ENCODE data around the gene DISC1.
"Not testable (repeated sequence)": the region's sequence is repeated elsewhere in the genome, so short reads cannot be mapped to it uniquely, and the experiment has no call there.

Gene DISC1

GRCh38 chr1:231763456-231763855, 136.9 kb downstream of the DISC1 start:
- H3K4me3 ChIP-seq (ENCODE audit: low read length in 2 of 2): no peak overlapping the region
- H2AK5ac ChIP-seq (ENCODE audit: low read depth, low read length): no peak overlapping the region
- H3K14ac ChIP-seq (ENCODE audit: low read length): no peak overlapping the region
- no peak overlapping the region for H4K91ac ChIP-seq (ENCODE audit: low read depth, low read length, poor library complexity)
- no peak for DNase-seq (ENCODE audit: low spot score)
- H2BK5ac ChIP-seq (ENCODE audit: low read length): no peak overlapping the region
- H3K18ac ChIP-seq (ENCODE audit: low read length): no peak overlapping the region
- no peaks in the 10 kb centered on the region for H3K9me3 ChIP-seq (replicated peaks in 1 of 2; ENCODE audit: control insufficient read depth in 2 of 2, insufficient read depth in 1 of 2, low read depth in 1 of 2, low read length in 2 of 2)
- no peaks in the 10 kb centered on the region for H3K36me3 ChIP-seq (replicated peaks in 1 of 2; ENCODE audit: control insufficient read depth in 2 of 2, insufficient read depth in 2 of 2, low read length in 2 of 2)
- no peaks in the 10 kb centered on the region for H3K79me1 ChIP-seq (ENCODE audit: low read depth, low read length)
- H4K8ac ChIP-seq (ENCODE audit: low read depth, low read length): no peak overlapping the region
- H2BK12ac ChIP-seq (ENCODE audit: low read length): no peak overlapping the region
- H3K4me1 ChIP-seq (ENCODE audit: control insufficient read depth in 2 of 2, insufficient read depth in 1 of 2, low read depth in 1 of 2, low read length in 2 of 2): no peaks in the 10 kb centered on the region
- no peak overlapping the region for H3K27ac ChIP-seq (replicated peaks; ENCODE audit: low read length)
- H3K4ac ChIP-seq (ENCODE audit: low read length): no peak overlapping the region
- H2BK15ac ChIP-seq (ENCODE audit: low read length): no peak overlapping the region
- no peak overlapping the region for H2AFZ ChIP-seq (ENCODE audit: low read length)
- H3K27me3 ChIP-seq (ENCODE audit: control insufficient read depth in 3 of 3, insufficient read depth in 3 of 3, low read depth in 1 of 3, low read length in 3 of 3): no peaks in the 10 kb centered on the region
- no peak overlapping the region for H3K4me2 ChIP-seq (ENCODE audit: insufficient read depth, low read length, poor library complexity, severe bottlenecking)
- WGBS, 2 donors (ENCODE audit: extremely low coverage in 2 of 2, insufficient read length in 2 of 2, insufficient replicate concordance in 1 of 2): no CpG with 5 or more reads among the region's 2 CpGs
- no peak overlapping the region for H3K23ac ChIP-seq (ENCODE audit: low read depth, low read length, poor library complexity)
- H2BK120ac ChIP-seq (ENCODE audit: low read depth, low read length): no peak overlapping the region
- no peak overlapping the region for H3K9ac ChIP-seq (ENCODE audit: low read depth, low read length, poor library complexity)

- H3K23ac ChIP-seq (ENCODE audit: low read depth, low read length, poor library complexity); H3K4me1 ChIP-seq (ENCODE audit: control insufficient read depth in 2 of 2, insufficient read depth in 1 of 2, low read depth in 1 of 2, low read length in 2 of 2); H3K9me3 ChIP-seq (replicated peaks in 1 of 2; ENCODE audit: control insufficient read depth in 2 of 2, insufficient read depth in 1 of 2, low read depth in 1 of 2, low read length in 2 of 2); H3K18ac ChIP-seq (ENCODE audit: low read length); H3K4me2 ChIP-seq (ENCODE audit: insufficient read depth, low read length, poor library complexity, severe bottlenecking); H2AFZ ChIP-seq (ENCODE audit: low read length); H2BK12ac ChIP-seq (ENCODE audit: low read length); H2BK120ac ChIP-seq (ENCODE audit: low read depth, low read length); DNase-seq (ENCODE audit: low spot score); H3K4me3 ChIP-seq (ENCODE audit: low read length in 2 of 2); H3K36me3 ChIP-seq (replicated peaks in 1 of 2; ENCODE audit: control insufficient read depth in 2 of 2, insufficient read depth in 2 of 2, low read length in 2 of 2); H3K27me3 ChIP-seq (ENCODE audit: control insufficient read depth in 3 of 3, insufficient read depth in 3 of 3, low read depth in 1 of 3, low read length in 3 of 3); H4K8ac ChIP-seq (ENCODE audit: low read depth, low read length); H2AK5ac ChIP-seq (ENCODE audit: low read depth, low read length); H2BK5ac ChIP-seq (ENCODE audit: low read length); H3K79me1 ChIP-seq (ENCODE audit: low read depth, low read length); H3K27ac ChIP-seq (replicated peaks; ENCODE audit: low read length); H3K4ac ChIP-seq (ENCODE audit: low read length); H3K14ac ChIP-seq (ENCODE audit: low read length); H3K9ac ChIP-seq (ENCODE audit: low read depth, low read length, poor library complexity); H4K91ac ChIP-seq (ENCODE audit: low read depth, low read length, poor library complexity); H2BK15ac ChIP-seq (ENCODE audit: low read length): not testable (repeated sequence)
- no CpG with 5 or more reads among the region's 7 CpGs for WGBS, 2 donors (ENCODE audit: extremely low coverage in 2 of 2, insufficient read length in 2 of 2, insufficient replicate concordance in 1 of 2)
Measured at GRCh38 chr1:231765825-231766224, 139.2 kb downstream of the DISC1 start.

- H3K23ac ChIP-seq (ENCODE audit: low read depth, low read length, poor library complexity): no peak overlapping the region
- no peak for DNase-seq (ENCODE audit: low spot score)
- no CpG with 5 or more reads among the region's 4 CpGs for WGBS, 2 donors (ENCODE audit: extremely low coverage in 2 of 2, insufficient read length in 2 of 2, insufficient replicate concordance in 1 of 2)
Measured at GRCh38 chr1:231767471-231767870, 140.9 kb downstream of the DISC1 start.

GRCh38 chr1:231768416-231768815, 141.8 kb downstream of the DISC1 start:
- H3K4me3 ChIP-seq (ENCODE audit: low read length in 2 of 2): no peak overlapping the region
- H3K36me3 ChIP-seq (replicated peaks in 1 of 2; ENCODE audit: control insufficient read depth in 2 of 2, insufficient read depth in 2 of 2, low read length in 2 of 2): peaks cover 0 to 6% of the 10 kb centered on the region in 2 donors
- H3K23ac ChIP-seq (ENCODE audit: low read depth, low read length, poor library complexity): no peak overlapping the region
- no peak overlapping the region for H3K18ac ChIP-seq (ENCODE audit: low read length)
- H4K91ac ChIP-seq (ENCODE audit: low read depth, low read length, poor library complexity): no peak overlapping the region
- no peaks in the 10 kb centered on the region for H3K27me3 ChIP-seq (ENCODE audit: control insufficient read depth in 3 of 3, insufficient read depth in 3 of 3, low read depth in 1 of 3, low read length in 3 of 3)
- no peaks in the 10 kb centered on the region for H3K4me1 ChIP-seq (ENCODE audit: control insufficient read depth in 2 of 2, insufficient read depth in 1 of 2, low read depth in 1 of 2, low read length in 2 of 2)
- no peak overlapping the region for H3K4me2 ChIP-seq (ENCODE audit: insufficient read depth, low read length, poor library complexity, severe bottlenecking)
- no peak overlapping the region for H2AK5ac ChIP-seq (ENCODE audit: low read depth, low read length)
- no peak overlapping the region for H2BK12ac ChIP-seq (ENCODE audit: low read length)
- no CpG with 5 or more reads among the region's 1 CpG for WGBS, 2 donors (ENCODE audit: extremely low coverage in 2 of 2, insufficient read length in 2 of 2, insufficient replicate concordance in 1 of 2)
- H3K9ac ChIP-seq (ENCODE audit: low read depth, low read length, poor library complexity): no peak overlapping the region
- H3K9me3 ChIP-seq (replicated peaks in 1 of 2; ENCODE audit: control insufficient read depth in 2 of 2, insufficient read depth in 1 of 2, low read depth in 1 of 2, low read length in 2 of 2): no peaks in the 10 kb centered on the region
- no peak overlapping the region for H2AFZ ChIP-seq (ENCODE audit: low read length)
- no peak overlapping the region for H3K14ac ChIP-seq (ENCODE audit: low read length)
- no peak for DNase-seq (ENCODE audit: low spot score)
- H3K79me1 ChIP-seq (ENCODE audit: low read depth, low read length): no peaks in the 10 kb centered on the region
- H2BK5ac ChIP-seq (ENCODE audit: low read length): no peak overlapping the region
- H3K4ac ChIP-seq (ENCODE audit: low read length): no peak overlapping the region
- no peak overlapping the region for H3K27ac ChIP-seq (replicated peaks; ENCODE audit: low read length)
- H2BK15ac ChIP-seq (ENCODE audit: low read length): no peak overlapping the region
- no peak overlapping the region for H4K8ac ChIP-seq (ENCODE audit: low read depth, low read length)
- H2BK120ac ChIP-seq (ENCODE audit: low read depth, low read length): no peak overlapping the region

More at GRCh38 chr1:231767471-231767870, 140.9 kb downstream of the DISC1 start:
- Histone ChIP-seq H2BK5ac (ENCODE audit: low read length) (no peak overlapping the region), H3K36me3 (replicated peaks in 1 of 2; ENCODE audit: control insufficient read depth in 2 of 2, insufficient read depth in 2 of 2, low read length in 2 of 2) (peaks cover 0 to 6% of the 10 kb centered on the region in 2 donors), H2BK15ac (ENCODE audit: low read length) (no peak overlapping the region), H4K91ac (ENCODE audit: low read depth, low read length, poor library complexity) (no peak overlapping the region), H3K4me2 (ENCODE audit: insufficient read depth, low read length, poor library complexity, severe bottlenecking) (no peak overlapping the region), H2AK5ac (ENCODE audit: low read depth, low read length) (no peak overlapping the region), H3K18ac (ENCODE audit: low read length) (no peak overlapping the region), H3K79me1 (ENCODE audit: low read depth, low read length) (no peaks in the 10 kb centered on the region), H3K4ac (ENCODE audit: low read length) (no peak overlapping the region), H3K9me3 (replicated peaks in 1 of 2; ENCODE audit: control insufficient read depth in 2 of 2, insufficient read depth in 1 of 2, low read depth in 1 of 2, low read length in 2 of 2) (no peaks in the 10 kb centered on the region), H4K8ac (ENCODE audit: low read depth, low read length) (no peak overlapping the region), H3K9ac (ENCODE audit: low read depth, low read length, poor library complexity) (no peak overlapping the region), H2AFZ (ENCODE audit: low read length) (no peak overlapping the region), H2BK120ac (ENCODE audit: low read depth, low read length) (no peak overlapping the region), H3K4me3 (ENCODE audit: low read length in 2 of 2) (no peak overlapping the region), H3K27me3 (ENCODE audit: control insufficient read depth in 3 of 3, insufficient read depth in 3 of 3, low read depth in 1 of 3, low read length in 3 of 3) (no peaks in the 10 kb centered on the region), H3K4me1 (ENCODE audit: control insufficient read depth in 2 of 2, insufficient read depth in 1 of 2, low read depth in 1 of 2, low read length in 2 of 2) (no peaks in the 10 kb centered on the region), H3K14ac (ENCODE audit: low read length) (no peak overlapping the region), H2BK12ac (ENCODE audit: low read length) (no peak overlapping the region), H3K27ac (replicated peaks; ENCODE audit: low read length) (no peak overlapping the region)

Data from neuronal stem cell (in vitro differentiated cells).